ENCODE measurements around the gene NAV1.
"Not testable (repeated sequence)": the region's sequence is repeated elsewhere in the genome, so short reads cannot be mapped to it uniquely, and the experiment has no call there.

The NAV1 gene

GRCh38 chr1:201504179-201504631 is 34.7 kb upstream of the NAV1 start:
- DNase-seq (ENCODE audit: low read depth in 3 of 3) = no peak

- DNase-seq (ENCODE audit: low read depth in 3 of 3) = no peak
These were observed 34.0 kb upstream of the NAV1 start for GRCh38 chr1:201504799-201505502.

DNA sequence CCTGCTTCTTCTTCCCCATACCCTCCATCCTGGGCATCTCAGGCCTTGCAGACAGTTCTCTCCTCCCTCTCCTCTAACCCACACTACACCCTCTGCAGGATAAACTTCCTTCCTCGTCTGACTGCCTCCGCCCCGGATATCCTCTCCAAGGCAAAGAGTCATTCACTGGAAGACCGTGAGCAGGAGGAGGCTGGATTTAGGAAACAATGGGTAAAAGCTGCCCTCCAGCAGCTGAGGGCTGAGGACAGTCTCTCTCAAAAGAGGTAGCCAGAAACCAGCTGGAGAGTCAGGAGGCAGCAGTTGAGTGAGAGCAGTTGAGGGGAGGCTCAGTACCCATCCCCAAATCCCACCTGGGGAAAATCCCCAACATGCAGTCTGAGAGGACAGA is 33.4 kb upstream of the NAV1 start:
- DNase-seq (ENCODE audit: low read depth in 3 of 3) = no peak

DNA sequence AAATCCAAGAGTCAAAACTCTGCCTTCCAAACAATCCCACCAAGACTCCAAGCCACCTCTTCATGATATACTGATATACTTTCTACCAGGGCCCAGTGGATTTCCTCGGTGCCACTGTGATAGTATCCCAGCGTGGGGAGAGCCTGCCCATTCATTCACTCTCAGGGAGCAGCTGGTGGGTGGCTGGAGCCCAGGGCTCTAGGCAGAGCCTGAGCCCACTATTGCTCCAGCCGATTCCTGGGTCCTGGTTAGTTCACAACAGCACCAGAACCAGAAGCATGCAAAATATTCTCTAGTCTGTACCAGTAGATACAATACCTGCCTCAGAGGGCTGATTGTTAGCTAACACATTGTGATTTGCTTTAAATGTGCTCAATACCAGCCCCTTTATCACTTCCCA is 32.8 kb upstream of the NAV1 start:
- no peak for DNase-seq (ENCODE audit: low read depth in 3 of 3)

- peak; percentile 66 to 71 (median 67) for DNase-seq (ENCODE audit: low read depth in 3 of 3)
These were observed 32.2 kb upstream of the NAV1 start, which contains the start of gene CSRP1 for GRCh38 chr1:201506557-201507359. CSRP1 (minus strand) TSS chr1:201507123; CDS start chr1:201496303, 10,820 bp downstream.

GRCh38 chr1:201507360-201507675 is 31.6 kb upstream of the NAV1 start:
- no peak for DNase-seq (ENCODE audit: low read depth in 3 of 3)

- no peak for DNase-seq (ENCODE audit: low read depth in 3 of 3)
These were observed 30.1 kb upstream of the NAV1 start for GRCh38 chr1:201508809-201509208.

GRCh38 chr1:201509601-201510374 is 29.1 kb upstream of the NAV1 start:
- no peak for DNase-seq (ENCODE audit: low read depth in 3 of 3)

GRCh38 chr1:201510734-201511133 is 28.2 kb upstream of the NAV1 start:
- DNase-seq (ENCODE audit: low read depth in 3 of 3) = no peak

- no peak for DNase-seq (ENCODE audit: low read depth in 3 of 3)
These were observed 27.5 kb upstream of the NAV1 start for GRCh38 chr1:201511396-201511940.

GRCh38 chr1:201511941-201512539 is 26.9 kb upstream of the NAV1 start:
- DNase-seq (ENCODE audit: low read depth in 3 of 3) = no peak

DNA sequence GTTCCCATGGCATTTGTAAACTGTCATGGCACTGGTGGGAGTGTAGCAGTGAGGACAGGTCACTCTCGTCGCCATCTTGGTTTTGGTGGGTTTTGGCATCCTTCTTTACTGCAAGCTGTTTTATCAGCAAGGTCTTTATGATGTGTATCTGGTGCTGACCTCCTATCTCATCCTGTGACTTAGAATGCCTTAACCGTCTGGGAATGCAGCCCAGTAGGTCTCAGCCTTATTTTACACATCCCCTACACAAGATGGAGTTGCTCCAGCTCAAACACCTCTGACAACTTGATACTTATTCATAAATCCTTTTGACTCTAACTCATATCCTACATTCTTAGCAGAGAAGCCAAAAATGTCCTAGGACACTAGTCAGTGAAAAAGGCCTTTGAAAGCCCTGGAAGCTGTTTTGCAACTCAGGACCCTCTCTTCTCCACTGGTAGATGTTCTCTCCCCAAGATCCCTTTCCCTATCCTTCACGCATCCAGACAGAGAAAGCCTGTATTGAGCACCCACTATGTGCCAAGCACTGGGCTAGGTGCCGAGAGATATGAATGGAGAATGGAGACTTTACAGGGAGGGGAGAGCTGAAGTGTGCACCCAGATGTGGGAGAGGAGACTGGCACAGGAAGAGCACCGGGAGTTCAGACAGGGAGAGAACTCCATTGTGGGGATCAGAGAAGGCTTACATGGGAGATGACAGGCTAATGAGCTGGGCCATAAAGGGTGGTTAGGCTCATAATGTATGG is 25.3 kb upstream of the NAV1 start:
- DNase-seq (ENCODE audit: low read depth in 3 of 3) = no peak

GRCh38 chr1:201514466-201514865 is 24.5 kb upstream of the NAV1 start:
- DNase-seq (ENCODE audit: low read depth in 3 of 3) = no peak

DNA sequence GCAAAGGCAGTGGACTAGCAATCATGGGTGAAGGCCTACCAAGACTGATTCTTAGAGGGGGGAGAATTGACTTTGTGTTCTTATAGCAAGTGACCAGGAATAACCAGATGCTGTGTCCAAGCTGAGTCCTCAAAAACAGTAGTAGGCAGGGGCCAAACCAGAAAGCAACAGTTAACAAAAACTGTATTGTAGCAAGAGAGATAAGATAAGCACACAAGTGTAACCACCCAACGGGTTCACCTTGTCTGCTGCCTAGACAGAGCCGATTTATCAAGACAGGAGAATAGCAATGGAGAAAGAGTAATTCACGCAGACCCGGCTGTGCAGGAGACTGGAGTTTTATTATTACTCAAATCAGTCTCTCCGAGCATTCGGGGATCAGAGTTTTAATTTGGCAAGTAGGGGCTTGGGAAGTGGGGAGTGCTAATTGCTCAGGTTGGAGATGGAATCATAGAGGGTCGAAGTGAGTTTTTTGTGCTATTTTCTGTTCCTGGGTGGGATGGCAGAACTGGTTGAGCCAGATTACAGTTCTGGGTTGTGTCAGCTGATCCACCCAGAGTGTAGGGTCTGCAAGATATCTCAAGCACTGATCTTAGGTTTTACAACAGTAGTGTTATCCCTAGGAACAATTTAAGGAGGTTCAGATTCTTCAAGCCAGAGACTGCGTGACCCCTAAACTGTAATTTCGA is 23.7 kb upstream of the NAV1 start:
- no peak for DNase-seq (ENCODE audit: low read depth in 3 of 3)

- no peak for DNase-seq (ENCODE audit: low read depth in 3 of 3)
These were observed 23.0 kb upstream of the NAV1 start for GRCh38 chr1:201515895-201516294.

DNA sequence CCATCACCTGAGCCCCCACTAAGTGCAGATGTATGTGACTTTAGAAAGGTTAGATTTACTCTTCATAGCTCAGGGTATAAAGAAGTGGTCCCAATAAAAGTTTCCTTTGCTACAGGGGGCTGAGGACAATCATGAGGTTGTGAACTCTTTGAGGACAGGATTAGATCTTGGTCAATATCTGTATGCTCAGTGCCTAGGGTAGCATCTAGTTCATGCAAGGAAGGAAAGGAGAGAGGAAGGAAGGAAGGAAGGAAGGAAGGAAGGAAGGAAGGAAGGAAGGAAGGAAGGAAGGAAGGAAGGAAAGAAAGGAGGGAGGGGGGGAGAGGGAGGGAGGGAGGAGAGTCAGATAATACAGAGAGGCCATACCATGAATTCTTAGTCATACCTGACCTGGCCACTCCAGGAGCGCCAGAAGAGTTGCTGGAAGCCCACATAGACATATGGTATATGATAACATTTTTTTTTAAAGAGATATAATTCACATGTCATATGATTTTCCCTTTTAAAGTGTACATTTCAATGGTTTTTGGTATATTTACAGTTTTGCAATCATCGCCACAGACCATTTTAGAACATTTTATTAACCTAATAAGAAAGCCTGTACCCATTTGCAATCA is 22.3 kb upstream of the NAV1 start:
- DNase-seq (ENCODE audit: low read depth in 3 of 3) = no peak

- no peak for DNase-seq (ENCODE audit: low read depth in 3 of 3)
These were observed 21.3 kb upstream of the NAV1 start for GRCh38 chr1:201517631-201518030.

DNA sequence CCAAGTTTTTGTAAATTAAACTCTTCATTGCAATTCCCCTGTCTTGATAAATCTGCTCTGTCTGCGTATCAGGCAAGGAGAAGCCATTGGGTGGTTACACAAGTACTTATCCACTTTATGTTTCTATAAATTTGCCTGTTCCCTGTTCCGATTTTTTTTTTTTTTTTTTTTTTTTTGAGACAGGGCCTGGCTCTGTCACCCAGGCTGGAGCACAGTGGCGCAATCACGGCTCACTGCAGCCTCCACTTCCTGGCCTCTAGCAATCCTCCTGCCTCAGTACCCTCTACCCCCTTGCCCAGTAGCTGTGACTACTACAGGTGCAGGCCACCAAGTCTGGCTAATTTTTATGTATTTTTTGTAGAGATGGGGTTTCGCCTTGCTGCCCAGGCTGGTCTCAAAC is 20.9 kb upstream of the NAV1 start:
- DNase-seq (ENCODE audit: low read depth in 3 of 3) = no peak

DNA sequence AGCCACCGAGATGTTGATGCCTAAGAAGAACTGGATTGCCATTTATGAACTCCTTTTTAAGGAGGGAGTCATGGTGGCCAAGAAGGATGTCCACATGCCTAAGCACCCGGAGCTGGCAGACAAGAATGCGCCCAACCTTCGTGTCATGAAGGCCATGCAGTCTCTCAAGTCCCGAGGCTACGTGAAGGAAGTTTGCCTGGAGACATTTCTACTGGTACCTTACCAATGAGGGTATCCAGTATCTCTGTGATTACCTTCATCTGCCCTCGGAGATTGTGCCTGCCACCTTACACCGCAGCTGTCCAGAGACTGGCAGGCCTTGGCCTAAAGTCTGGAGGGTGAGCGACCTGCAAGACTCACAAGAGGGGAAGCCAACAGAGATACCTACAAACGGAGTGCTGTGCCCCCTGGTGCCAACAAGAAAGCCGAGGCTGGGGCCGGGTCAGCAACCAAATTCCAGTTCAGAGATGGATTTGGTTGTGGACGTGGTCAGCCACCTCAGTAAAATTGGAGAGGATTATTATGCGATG is 18.8 kb upstream of the NAV1 start:
- DNase-seq (ENCODE audit: low read depth in 3 of 3) = not testable (repeated sequence)
